ENCODE results near the gene CMSS1.

Gene CMSS1

GRCh38 chr3:99999536-99999935 is 181.9 kb downstream of the CMSS1 start:
- DNase-seq (ENCODE audit: low spot score) = no peak

- no peak for DNase-seq (ENCODE audit: low spot score)
Measured at GRCh38 chr3:100001083-100001482, 183.4 kb downstream of the CMSS1 start.

DNA sequence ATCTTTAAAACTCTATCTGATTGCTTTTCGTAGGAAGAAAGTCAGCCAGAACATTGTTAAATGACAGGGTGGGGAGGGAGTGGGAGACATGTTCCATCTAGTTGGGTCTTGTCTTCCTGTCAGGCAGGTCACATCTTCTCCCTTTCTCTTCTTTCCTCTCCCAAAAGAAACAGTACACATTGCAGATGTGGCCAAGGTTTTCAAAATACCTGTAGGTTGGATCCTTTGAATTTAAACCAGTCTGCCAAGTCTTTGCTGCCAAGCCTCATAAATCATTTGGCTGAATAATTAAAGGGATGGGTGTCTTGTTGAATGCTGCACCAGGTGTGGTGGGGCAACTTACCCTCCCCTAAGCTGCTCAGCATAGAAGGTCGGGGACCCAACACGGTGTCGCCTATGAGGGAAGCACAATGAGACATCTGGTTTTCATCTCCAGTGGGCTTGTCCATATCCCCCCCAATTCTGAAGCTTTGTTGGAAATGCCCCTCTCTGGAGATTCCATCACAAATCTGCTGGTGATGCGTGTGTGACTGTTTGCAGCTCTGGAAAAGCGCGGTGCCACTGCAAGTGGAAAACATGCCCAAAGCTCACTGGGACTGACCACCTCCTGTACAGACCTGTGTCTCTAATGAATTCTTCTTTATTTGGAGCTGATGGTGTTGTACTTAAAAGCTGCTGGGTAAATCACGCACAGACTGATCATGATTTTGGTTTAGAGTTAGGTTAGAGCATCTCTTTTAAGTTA is 184.0 kb downstream of the CMSS1 start:
- no peak for DNase-seq (ENCODE audit: low spot score)

- DNase-seq (ENCODE audit: low spot score) = peak; percentile 79
Measured at GRCh38 chr3:100002599-100003350, 185.1 kb downstream of the CMSS1 start.

DNA sequence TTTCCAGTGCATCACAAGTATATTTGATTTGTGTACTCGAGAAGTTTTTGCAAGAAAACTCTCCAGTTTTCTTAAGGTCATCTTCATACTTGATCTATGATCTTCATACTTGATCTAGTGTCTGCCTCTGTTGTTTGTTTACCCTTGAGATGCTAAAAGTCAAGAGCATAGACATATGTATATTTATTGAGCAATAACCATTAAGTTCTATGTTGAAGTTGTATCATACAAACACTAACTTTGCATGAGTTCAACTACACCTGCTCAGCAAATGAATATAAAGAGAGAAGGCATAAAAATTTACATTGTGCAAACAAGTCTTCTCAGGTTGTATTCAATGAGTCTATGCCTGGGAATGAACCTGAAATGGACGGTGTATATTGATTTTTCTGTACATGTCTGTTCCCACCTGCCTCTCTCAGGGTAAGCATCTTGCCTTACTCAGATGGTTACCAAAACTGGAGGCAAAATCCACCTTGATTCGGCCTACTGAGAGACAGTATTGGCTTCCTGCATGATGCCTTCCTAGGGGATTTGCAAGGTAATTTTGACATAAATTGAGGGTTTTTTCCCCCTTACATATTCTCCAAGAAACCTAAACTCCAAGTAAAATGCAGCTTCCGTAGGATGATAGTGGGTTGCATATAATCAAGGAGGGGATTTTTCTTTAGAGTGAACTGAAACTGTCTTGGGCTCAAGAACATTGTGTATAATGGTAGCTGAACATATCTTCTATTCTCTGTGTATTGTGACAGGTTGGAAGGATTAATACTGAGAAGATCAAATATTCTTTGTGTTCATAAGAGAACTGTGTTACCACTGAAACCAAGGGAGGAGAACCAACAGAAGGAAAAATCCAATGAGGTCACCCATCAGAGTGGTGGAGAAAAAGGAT is 186.2 kb downstream of the CMSS1 start:
- DNase-seq (ENCODE audit: low spot score) = no peak

- DNase-seq (ENCODE audit: low spot score) = no peak
Measured at GRCh38 chr3:100004931-100005330, 187.3 kb downstream of the CMSS1 start.

- no peak for DNase-seq (ENCODE audit: low spot score)
Measured at GRCh38 chr3:100005665-100006393, 188.2 kb downstream of the CMSS1 start.

DNA sequence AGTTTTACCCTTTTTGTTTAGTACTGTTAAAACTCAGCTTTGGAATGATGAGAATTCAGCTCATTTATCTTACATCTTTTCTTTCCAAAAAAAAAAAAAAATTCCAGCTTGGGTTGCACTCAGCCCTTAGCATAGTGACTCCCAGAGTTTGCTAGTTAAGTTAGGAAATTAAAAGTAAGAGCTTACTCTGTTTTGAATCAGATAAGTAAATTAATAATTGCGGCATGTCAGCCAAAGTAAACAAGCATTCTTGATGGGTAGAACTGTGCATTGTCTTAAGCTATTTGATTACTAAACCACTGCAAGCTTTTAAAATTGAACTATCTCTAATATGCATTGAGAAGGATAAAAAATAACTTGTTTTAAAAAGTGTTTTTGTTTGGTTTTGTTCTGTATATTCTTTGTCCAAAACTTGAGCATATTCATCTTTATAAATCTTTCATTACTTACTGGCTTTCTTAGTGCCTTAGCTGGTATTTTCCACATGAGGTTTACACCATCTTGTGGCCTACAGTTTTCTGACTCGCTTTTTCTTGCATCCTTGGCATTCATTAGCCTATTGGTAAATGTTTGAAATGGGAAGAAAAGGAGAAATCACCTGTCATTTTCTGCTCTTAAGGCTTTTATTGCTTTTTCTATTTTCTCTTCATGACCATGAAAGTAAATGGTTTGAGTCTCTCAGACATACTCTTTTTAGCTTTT is 189.1 kb downstream of the CMSS1 start:
- no peak for DNase-seq (ENCODE audit: low spot score)

DNA sequence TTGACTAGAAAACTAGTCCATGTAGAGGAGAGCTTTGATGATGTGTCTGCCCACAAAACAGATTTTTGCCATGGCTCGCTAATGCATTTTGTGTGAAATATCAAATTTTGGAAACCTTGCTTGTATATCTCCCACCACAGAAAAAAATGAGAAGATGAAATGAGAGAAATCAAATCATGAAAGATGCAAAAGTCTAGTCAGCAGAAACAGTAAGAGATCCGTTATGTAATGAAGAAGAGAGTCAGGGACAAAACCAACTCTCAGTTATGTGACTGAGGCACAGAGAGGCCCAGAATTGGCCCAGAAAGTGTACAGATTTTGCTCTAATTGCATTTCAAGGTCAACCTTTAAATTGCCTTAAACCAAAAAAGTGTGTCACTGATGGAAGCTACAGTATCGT is 189.7 kb downstream of the CMSS1 start:
- no peak for DNase-seq (ENCODE audit: low spot score)

GRCh38 chr3:100008081-100008698 is 190.5 kb downstream of the CMSS1 start:
- DNase-seq (ENCODE audit: low spot score) = no peak

- no peak for DNase-seq (ENCODE audit: low spot score)
Measured at GRCh38 chr3:100009276-100010086, 191.8 kb downstream of the CMSS1 start.

DNA sequence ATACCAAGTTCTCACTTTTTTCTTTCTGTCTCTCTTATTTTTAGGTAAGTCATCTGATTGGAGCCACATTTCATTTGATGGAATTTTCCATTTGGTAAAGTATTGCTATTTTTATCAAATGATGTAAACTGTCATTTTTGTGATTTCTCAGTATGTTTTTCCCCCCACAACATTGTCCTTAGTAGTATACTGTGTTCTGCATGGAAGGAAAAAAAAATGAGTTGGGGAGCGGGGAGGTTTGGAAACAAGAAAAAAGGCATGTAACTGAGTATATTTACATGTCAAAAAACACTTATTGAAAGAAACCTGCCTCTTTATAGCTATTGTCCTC is 192.4 kb downstream of the CMSS1 start:
- DNase-seq (ENCODE audit: low spot score) = no peak

DNA sequence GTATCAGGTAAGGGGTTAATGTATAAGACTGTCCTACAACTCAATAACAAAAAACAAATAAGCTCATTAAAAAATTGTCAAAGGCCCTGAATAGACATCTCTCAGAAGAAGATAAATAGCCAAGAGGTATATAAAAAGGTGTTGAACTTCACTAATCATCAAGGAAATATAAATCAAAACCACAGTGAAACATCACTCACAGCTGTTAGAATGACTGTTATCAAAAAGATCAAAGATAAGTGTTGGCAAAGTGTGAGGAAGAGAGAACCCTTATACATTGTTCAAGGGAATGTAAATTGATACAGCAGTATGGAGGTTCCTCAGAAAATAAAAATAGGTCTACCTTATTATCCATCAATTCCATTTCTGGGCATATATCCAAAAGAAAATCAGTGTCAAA is 201.1 kb downstream of the CMSS1 start:
- no peak for DNase-seq (ENCODE audit: low spot score)

DNA sequence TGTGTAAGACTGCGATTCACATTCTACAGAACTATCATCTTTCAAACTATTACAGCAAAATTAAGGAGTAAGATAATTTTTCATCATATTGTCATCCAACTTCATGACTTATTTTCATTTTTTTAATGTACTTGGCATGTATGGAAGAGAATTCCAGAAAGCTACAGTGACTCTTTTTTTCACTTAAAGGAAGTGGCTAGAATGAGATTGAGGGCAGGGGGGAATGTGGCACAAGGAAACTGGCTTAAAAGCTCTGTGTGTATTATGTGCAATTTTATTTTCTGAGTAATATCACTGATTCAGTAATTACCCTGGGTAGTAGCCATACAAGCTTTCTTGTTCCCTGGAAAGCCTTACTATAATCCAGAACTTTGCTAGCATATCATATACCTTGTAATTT is 202.1 kb downstream of the CMSS1 start:
- DNase-seq (ENCODE audit: low spot score) = no peak

- DNase-seq (ENCODE audit: low spot score) = no peak
Measured at GRCh38 chr3:100020876-100021644, 203.4 kb downstream of the CMSS1 start.

GRCh38 chr3:100022506-100022905 is 204.8 kb downstream of the CMSS1 start:
- no peak for DNase-seq (ENCODE audit: low spot score)

DNA sequence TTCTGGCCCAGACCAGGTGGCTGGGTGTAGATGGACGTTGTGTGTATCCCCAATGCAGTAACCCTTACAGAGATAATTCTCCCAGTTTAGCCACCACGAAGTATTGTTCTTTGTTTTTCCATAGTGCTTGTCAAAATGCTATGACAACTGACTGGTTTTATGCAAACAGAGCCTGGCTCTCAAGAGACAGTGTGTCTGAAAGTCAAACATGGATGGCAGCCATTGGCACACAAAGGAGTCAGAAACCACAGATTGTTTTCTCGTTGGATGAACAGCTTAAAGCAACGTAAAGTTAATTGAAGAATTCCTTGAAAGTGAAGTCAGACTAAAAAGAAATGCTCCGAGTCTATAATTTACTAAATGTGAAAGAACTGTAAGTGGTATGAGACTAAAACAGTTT is 205.5 kb downstream of the CMSS1 start:
- DNase-seq (ENCODE audit: low spot score) = no peak

DNA sequence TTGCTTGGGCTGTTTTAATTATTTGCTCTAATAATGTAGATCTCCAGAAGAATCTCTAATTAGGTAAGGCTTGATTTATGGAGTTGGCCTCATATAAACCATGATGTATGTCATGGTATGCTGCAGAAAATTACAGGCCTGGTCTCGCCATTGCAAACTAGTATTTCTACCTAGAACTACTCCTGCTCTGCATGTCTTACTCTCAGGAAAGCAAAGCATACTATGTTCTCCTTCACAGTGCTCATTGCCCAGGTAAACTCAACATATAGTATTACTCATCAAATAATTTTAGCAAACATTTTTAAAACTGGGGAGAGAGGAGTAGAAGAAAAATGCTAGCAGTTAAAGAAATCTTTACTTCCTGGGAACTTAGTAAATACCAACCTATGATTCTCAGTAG is 205.9 kb downstream of the CMSS1 start:
- DNase-seq (ENCODE audit: low spot score) = no peak

Data from SW480 (cell line).